ENCODE results near the gene NGEF.
A peak's percentile ranks its signal among the peaks of the same experiment; 100 is the strongest.

GRCh38 chr2:233061591-233062450, 48.8 kb upstream of the NGEF start:
- no peak for TF ChIP-seq POLR2A (IDR thresholded peaks at IDR 0.05)
- TF ChIP-seq POLR2AphosphoS5 (IDR thresholded peaks at IDR 0.05), result peak; percentile 14 to 45 (median 22)
- peak in 1 of 5 experiments; percentile 16 for TF ChIP-seq CTCF (IDR thresholded peaks at IDR 0.05)
- TF ChIP-seq EP300 (IDR thresholded peaks at IDR 0.05; ENCODE audit: low read depth), result no peak

All from transverse colon (tissue), 4 donors.